GM20431 (cell line): Measurements from ENCODE around the gene MAP3K9.

ENCODE experiments used
- in situ Hi-C: fragments of 300-500 bp; cut with MseI, MboI; formaldehyde crosslinking; loops from one replicate; pipeline ENCODE4 v1.15.0; 2020; ENCODE audit warnings: low sequenced_read_pairs; ENCODE audit not compliant: unreplicated experiment

MAP3K9 gene

GRCh38 chr14:70792939-70793338, 16.4 kb downstream of the MAP3K9 start:
- in situ Hi-C loops, result no loop called here

GRCh38 chr14:70791971-70792370, 17.3 kb downstream of the MAP3K9 start:
- in situ Hi-C loops, result no loop called here

DNA sequence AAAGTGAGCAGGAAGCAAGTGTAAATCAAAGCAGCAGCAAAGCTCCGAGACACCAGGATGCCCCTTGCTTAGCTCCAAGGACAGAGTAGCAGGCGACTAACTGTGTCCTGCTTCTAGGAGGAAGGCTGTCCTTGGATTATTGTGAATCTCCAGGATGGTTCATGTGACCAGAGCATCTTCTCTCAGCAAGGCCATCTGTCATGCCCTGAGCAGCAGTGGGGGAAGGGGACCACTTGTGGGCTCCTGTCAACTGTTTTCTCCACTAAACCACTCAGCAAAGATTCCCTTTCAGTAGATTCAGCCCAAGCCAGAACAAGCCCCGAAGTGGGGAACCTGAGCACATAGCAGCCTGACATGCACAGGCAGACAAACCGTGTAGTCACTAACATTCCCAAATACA, 19.4 kb downstream of the MAP3K9 start:
- in situ Hi-C loops, result no loop called here

GRCh38 chr14:70789361-70789760, 20.0 kb downstream of the MAP3K9 start:
- in situ Hi-C loops, result no loop called here

DNA sequence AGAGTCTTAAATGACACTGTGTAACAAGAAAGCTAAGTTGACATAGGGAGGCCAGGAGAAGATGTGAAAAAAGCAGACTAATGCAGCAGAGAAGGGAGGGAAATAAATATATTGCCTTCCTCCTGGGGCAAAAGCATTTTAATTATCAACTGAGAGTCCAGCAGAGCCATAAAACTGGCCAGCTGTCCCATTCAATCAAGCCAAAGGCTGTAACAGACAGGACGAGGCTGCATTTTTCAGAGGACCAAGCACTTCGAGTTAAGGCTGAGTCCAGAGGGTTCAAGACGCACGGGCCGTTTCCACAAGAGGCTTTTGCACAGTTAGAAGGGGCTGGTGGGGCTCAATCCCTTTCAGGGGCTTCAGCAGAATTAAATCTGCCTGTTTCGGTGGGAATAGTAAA, 20.4 kb downstream of the MAP3K9 start:
- in situ Hi-C loops, result no loop called here

- in situ Hi-C loops, result no loop called here
These were observed 23.8 kb downstream of the MAP3K9 start for GRCh38 chr14:70785556-70785955.

DNA sequence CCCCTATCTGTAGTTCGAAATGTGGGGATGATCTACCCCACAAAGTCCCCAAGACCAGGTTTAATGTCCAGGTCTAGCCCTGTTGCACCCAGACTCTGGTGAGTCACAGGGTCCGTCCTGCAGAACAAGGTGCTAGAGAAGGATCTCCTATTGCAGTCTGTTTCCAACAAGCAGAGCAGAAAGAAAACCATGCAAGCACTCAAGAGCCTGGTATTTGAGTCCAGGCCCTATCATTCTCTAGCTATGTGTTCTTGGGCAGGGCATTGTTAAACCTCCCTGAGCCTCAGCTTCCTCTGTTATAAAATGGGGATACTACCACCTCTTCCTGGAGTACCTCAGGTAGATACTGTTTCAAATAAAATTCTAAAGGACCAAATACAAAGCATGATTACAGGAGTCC, 24.4 kb downstream of the MAP3K9 start:
- in situ Hi-C loops, result no loop called here

- in situ Hi-C loops, result no loop called here
These were observed 27.0 kb downstream of the MAP3K9 start for GRCh38 chr14:70782361-70782760.

GRCh38 chr14:70780396-70781075, 28.8 kb downstream of the MAP3K9 start:
- in situ Hi-C loops, result no loop called here

DNA sequence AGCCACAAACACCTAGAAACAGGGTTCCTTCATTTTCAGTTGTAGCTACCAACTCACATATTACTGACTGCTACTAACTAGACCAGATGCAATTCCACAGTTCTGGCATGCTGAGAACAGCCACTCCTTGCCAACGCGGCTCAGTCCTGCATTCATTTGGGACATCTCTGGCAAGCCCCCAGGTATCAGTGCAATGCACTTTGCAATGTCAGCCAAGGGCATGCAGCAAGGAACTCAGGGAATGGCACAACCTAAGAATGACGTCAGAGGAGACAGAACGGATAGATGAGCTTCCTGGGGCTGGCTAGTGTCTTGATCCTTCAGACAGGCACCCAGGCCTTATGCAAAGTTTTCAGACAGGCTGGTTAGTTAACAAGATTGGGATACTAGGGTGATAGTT, 29.6 kb downstream of the MAP3K9 start:
- in situ Hi-C loops, result no loop called here

DNA sequence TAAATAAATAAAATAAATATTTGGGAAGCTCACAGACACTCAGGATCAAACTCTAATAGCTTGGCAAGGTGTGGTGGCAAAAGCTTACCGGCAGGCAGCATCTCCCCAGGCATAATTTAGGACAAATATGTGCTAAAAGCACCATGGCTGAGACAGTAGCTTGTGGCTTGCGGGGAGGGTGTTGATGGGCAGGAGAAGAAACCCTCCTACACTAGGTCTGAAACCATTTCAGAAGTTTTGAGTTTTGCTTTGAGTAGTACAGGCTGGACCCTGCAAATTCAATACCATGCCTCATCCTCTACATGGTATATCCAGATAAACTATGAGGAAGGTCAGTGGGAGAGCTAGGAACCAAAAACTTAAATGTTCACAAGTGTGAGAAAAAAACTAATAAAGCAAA, 33.1 kb downstream of the MAP3K9 start:
- in situ Hi-C loops, result no loop called here

DNA sequence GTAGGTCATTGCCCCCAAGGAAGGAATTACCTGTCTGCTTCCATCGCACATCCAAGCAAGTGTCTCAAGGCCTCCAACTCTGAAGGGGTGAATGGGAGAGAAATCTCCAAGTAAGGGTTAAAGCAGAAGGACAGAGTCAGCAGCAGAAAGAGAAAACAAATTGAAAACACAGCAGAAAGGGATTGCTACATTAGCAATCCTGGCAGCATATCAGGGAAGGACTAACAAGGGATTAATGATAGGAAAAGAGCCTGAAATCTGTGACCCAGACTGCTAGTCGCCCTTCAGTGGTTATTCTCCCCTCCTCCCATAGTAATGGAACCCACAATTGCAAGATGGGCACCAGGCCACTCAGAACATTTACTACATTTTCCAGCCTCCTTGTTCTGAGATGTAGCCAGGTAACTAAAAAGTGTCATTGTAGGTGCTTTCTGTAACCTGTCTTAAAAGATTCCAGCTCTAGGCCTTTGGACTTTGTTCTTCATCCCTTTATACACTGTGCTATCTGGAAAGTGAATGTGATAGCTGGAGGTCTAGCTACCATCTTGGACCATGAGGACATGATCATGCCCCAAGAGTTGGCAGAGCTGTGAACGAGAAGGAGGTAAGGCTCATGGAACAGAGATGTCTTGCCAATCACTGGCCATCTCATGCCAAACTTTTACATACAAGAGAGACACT, 36.0 kb downstream of the MAP3K9 start:
- in situ Hi-C loops, result no loop called here

DNA sequence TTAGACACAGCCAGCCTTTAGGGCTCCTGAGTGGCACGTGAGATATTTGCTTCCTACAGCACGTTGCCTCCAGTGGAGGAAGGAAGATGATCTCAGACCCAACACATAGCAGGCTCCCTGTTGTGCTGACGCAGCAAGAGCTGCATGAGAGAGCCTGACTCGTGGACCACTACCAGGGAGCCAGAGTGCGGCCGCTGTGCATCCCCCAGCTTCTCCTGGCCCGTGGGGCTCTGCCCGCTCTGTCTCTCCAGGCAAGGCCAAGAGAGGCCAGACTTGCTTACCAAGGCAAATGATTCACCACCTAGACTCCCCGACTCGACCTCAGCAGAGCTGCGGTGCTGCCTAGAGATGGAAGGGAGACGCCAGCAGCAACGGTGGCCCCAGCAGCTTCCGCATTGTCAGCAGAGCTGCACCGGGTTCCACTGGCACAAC, 37.5 kb downstream of the MAP3K9 start:
- in situ Hi-C loops, result no loop called here

GRCh38 chr14:70770490-70770889, 38.8 kb downstream of the MAP3K9 start:
- in situ Hi-C loops, result no loop called here

DNA sequence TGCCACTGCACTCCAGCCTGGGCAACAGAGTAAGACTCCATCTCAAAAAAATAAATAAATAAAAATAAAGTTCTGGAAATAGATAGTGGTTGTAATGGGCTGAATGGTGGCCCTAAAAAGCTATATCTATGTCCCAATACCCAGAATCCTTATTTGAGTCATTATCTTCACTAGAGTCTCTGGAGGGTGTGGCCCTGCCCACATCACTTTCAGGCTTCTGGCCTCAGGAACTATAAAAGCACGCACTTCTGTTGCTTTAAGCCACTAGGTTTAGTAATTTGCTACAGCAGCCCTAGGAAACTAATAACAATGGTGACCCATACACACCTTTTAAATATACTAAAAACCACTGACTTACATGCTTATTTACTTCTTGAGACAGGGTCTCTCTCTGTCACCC, 49.9 kb downstream of the MAP3K9 start:
- in situ Hi-C loops, result no loop called here

DNA sequence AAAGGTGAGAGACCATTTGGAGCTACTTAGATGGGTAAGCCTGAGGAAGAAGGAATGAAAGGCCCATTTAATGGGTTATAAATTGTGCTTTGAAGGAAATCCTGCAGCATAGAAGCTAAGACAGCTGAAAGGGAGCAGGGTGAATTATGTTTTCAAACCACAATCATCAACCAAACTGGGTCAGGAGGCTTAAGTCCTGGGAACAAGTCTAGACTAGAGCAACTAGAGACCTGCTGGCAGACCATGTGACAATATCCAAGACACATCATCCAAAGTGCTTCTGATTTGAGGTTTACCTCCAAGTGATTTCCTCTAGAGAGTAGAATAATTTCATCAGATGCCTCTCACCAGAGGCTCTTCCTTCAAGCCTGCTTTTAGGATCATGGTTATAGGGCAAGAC, 53.7 kb downstream of the MAP3K9 start:
- in situ Hi-C loops, result no loop called here

GRCh38 chr14:70754991-70755390, 54.3 kb downstream of the MAP3K9 start:
- in situ Hi-C loops, result no loop called here

- in situ Hi-C loops, result no loop called here
These were observed 55.8 kb downstream of the MAP3K9 start for GRCh38 chr14:70753518-70753953.

DNA sequence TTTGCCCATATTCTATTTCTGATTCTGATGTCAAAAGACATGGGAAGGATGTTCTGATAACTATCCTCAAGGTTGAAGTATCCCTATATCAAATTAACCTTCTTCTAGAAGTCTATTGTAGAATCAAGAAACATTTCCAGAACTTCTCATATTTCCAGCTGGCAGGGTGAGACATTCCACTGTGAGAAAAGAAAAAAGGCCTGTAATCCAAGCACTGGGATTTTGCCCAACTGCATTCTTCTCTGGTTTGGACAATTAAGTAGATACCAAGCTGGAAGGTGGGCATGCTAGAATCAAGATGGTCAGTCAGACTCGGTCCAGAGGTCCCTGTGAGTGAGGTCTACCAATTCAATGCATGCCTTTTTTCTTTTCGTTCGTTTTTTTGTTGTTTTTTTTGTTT, 60.9 kb downstream of the MAP3K9 start:
- in situ Hi-C loops, result no loop called here

DNA sequence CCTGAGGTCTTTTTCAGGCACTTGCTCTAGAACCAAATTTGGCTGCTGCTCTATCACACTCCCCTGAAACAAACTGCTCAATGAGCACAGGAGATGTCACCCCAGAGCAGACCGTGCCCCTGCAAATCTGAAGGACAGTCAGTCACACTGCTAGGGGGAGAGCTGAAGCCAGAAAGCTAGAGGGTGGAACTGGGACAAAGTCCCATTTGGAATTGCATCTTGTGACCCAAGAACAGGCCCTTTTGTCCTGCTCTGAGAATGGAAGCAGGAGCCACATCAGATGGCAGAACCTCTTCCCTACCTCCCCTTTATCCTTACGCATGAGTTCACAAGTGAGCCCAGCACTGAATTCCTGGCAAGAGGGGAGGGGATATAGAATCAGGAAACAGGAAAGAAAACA, 64.7 kb downstream of the MAP3K9 start:
- in situ Hi-C loops, result no loop called here

DNA sequence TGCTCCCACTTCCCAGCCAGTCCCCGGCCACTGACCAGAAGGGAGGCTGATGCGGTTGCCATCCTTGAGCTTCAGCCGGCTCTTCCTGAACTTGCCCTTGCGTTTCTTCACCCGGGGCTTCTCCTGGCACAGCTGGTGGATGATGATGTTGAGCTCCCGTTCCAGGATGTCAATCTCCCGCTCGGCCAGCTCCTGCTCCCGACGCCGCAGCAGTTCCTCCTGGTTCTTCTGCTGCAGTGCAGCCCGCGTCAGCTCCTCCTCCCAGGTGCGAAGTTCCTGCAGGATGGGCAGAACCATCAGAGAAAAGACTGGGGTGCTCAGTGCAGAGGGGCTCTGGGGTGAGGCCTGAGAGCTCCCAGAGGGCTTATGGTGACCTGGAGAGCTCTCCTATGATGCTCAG, 67.0 kb downstream of the MAP3K9 start:
- in situ Hi-C loops, result no loop called here

GRCh38 chr14:70741482-70741881, 67.8 kb downstream of the MAP3K9 start:
- in situ Hi-C loops, result no loop called here
